ENCODE data around the gene ZNF692. TPM values are rescaled to one million over a fixed set of nuclear protein-coding genes. Genes with fewer than 3 reads are reported as not detected.
"Not testable (repeated sequence)": the region's sequence is repeated elsewhere in the genome, so short reads cannot be mapped to it uniquely, and the experiment has no call there.

ZNF692 gene
- total RNA-seq, 1 experiment from 2014 or later, result 48.5 TPM

DNA sequence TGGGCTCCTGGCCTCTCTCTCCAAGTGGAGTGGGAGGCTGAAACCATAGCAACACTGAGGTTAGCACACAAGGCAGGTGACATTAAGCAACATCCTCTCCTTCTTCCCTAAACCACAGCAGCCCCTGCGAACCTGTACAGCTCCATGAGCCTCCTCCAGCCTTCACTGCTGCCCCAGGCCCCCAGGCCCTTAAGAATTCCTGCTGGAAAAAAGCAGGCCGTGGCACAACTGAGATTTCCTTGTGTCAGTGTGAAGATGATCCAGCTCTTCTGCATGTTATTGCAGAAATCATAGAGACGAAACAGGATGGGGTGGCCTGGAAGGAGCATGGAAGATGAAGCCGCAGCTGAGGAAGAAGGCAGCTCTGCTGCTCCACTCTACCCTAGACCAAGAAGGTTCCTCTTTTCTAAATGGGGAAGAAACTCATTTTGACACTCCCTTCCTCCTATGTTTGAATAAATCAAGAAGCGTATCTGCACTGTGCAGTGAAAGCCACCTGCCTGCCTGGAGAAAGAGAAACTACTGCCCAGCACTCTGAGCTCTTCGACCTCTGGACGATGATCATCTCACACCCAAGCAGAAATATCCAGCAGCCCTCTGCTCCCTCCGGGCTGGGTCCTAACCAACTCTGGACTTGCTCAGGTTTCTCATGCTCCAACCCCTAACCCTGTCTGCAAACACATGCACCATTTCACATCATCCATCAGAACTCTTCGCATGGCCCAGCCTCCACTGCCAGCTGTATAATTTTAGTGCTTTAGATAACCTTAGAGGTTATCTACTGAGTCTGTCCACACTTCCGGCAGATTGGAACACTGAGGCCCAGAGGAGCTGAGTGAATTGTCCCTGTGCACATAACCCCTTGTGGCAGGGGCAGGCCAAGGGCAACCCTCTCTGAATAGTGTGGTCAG lies 53.9 kb downstream of the ZNF692 start:
- no peaks in the 10 kb centered on the region for H3K27me3 ChIP-seq (replicated peaks; ENCODE audit: control insufficient read depth, insufficient read depth, low read length)
- no TSS peak for BruUV-seq (replicated peaks)
- Mint-ChIP-seq H3K27me3 (ENCODE audit: insufficient read depth, unreplicated experiment) (peaks cover 3% of the 10 kb centered on the region), H3K4me3 (ENCODE audit: unreplicated experiment) (no peak overlapping the region), H3K36me3 (ENCODE audit: insufficient read depth, unreplicated experiment) (peaks cover 8% of the 10 kb centered on the region), H3K4me1 (ENCODE audit: low read depth, unreplicated experiment) (peaks cover 7% of the 10 kb centered on the region), H3K27ac (ENCODE audit: unreplicated experiment) (peak overlapping the region; percentile 25), H3K9me3 (ENCODE audit: unreplicated experiment) (peaks cover 13% of the 10 kb centered on the region)
- ChIA-PET POLR2A (interaction anchor here (1.2 kb wide), 1 partner anchor 21 kb away, joined by 3 read pairs; no protein-coding TSS in a partner anchor), CTCF (interaction anchor here (0.8 kb wide), 1 partner anchor 185 kb away, joined by 4 read pairs; no protein-coding TSS in a partner anchor)
- H3K9me3 ChIP-seq, result no peaks in the 10 kb centered on the region
- DNase-seq, result peak in 1 of 2 experiments; percentile 43
- H3K4me1 ChIP-seq, result no peaks in the 10 kb centered on the region
- intact Hi-C loops (cut with micrococcal nuclease; ENCODE audit: unreplicated experiment), result loop anchor here (1.0 kb wide), 1 partner anchor 14 kb away; no protein-coding TSS in a partner anchor
- H3K36me3 ChIP-seq (ENCODE audit: control insufficient read depth, insufficient read depth, low read length), result no peaks in the 10 kb centered on the region
- no peak for TF ChIP-seq CTCF (IDR thresholded peaks at IDR 0.05; ENCODE audit: insufficient read depth in 1 of 2, low read depth in 1 of 2, low read length in 1 of 2, severe bottlenecking in 1 of 2, unreplicated experiment in 1 of 2)
- H3K4me3 ChIP-seq (ENCODE audit: low read depth, low read length), result no peak overlapping the region

DNA sequence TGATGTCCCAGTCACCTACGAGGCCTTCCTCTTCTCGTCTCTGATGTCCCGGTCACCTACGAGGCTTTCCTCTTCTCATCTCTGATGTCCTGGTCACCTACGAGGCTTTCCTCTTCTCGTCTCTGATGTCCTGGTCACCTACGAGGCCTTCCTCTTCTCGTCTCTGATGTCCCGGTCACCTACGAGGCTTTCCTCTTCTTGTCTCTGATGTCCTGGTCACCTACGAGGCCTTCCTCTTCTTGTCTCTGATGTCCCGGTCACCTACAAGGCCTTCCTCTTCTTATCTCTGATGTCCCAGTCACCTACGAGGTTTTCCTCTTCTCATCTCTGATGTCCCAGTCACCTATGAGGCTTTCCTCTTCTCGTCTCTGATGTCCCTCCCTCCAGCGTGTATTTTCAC lies 55.4 kb downstream of the ZNF692 start:
- peaks cover 13% of the 10 kb centered on the region for H3K9me3 Mint-ChIP-seq (ENCODE audit: unreplicated experiment)
- H3K27me3 Mint-ChIP-seq (ENCODE audit: insufficient read depth, unreplicated experiment); H3K4me3 ChIP-seq (ENCODE audit: low read depth, low read length); POLR2A ChIA-PET; BruUV-seq (replicated peaks); H3K4me1 Mint-ChIP-seq (ENCODE audit: low read depth, unreplicated experiment); H3K27ac Mint-ChIP-seq (ENCODE audit: unreplicated experiment); H3K4me1 ChIP-seq; H3K9me3 ChIP-seq; CTCF ChIA-PET; H3K4me3 Mint-ChIP-seq (ENCODE audit: unreplicated experiment); DNase-seq; H3K36me3 ChIP-seq (ENCODE audit: control insufficient read depth, insufficient read depth, low read length); intact Hi-C loops (cut with micrococcal nuclease; ENCODE audit: unreplicated experiment); H3K27me3 ChIP-seq (replicated peaks; ENCODE audit: control insufficient read depth, insufficient read depth, low read length); H3K36me3 Mint-ChIP-seq (ENCODE audit: insufficient read depth, unreplicated experiment): not testable (repeated sequence)

GRCh38 chr1:248802454-248802853 lies 56.4 kb downstream of the ZNF692 start:
- H3K36me3 ChIP-seq (ENCODE audit: control insufficient read depth, insufficient read depth, low read length), result no peaks in the 10 kb centered on the region
- H3K9me3 Mint-ChIP-seq (ENCODE audit: unreplicated experiment), result peaks cover 13% of the 10 kb centered on the region
- peaks cover 5% of the 10 kb centered on the region for H3K36me3 Mint-ChIP-seq (ENCODE audit: insufficient read depth, unreplicated experiment)

More at GRCh38 chr1:248802454-248802853, 56.4 kb downstream of the ZNF692 start:
- H3K4me3 ChIP-seq (ENCODE audit: low read depth, low read length), result no peak overlapping the region
- no peaks in the 10 kb centered on the region for H3K9me3 ChIP-seq
- no peak overlapping the region for H3K27ac Mint-ChIP-seq (ENCODE audit: unreplicated experiment)
- intact Hi-C loops (cut with micrococcal nuclease; ENCODE audit: unreplicated experiment), result no loop called here
- H3K4me3 Mint-ChIP-seq (ENCODE audit: unreplicated experiment), result no peak overlapping the region
- ChIA-PET POLR2A (no interaction called here), CTCF (no interaction called here)
- H3K4me1 ChIP-seq, result no peaks in the 10 kb centered on the region
- peaks cover 7% of the 10 kb centered on the region for H3K4me1 Mint-ChIP-seq (ENCODE audit: low read depth, unreplicated experiment)
- no TSS peak for BruUV-seq (replicated peaks)
- peaks cover 3% of the 10 kb centered on the region for H3K27me3 Mint-ChIP-seq (ENCODE audit: insufficient read depth, unreplicated experiment)
- TF ChIP-seq CTCF (IDR thresholded peaks at IDR 0.05; ENCODE audit: insufficient read depth in 1 of 2, low read depth in 1 of 2, low read length in 1 of 2, severe bottlenecking in 1 of 2, unreplicated experiment in 1 of 2), result no peak
- no peak for DNase-seq
- no peaks in the 10 kb centered on the region for H3K27me3 ChIP-seq (replicated peaks; ENCODE audit: control insufficient read depth, insufficient read depth, low read length)
